OCI-LY7 (cell line): ENCODE data around the gene SLC24A4. TPM values are rescaled to one million over a fixed set of nuclear protein-coding genes. Genes with fewer than 3 reads are reported as not detected.

Experiments
- BruUV-seq: library from RNA; stranded (reverse); fragments of 400-500 nt; replicated peaks from 2 replicates; lab custom pipeline; 2021; lab: Mats Ljungman, UMichigan
- CTCF ChIA-PET: fragments of 300-600 bp; sonication (Branson Sonifier 250); formaldehyde crosslinking; loops from one replicate; lab custom pipeline; 2022; ENCODE audit warnings: antibody characterized with exemption; ENCODE audit not compliant: unreplicated experiment; lab: Charles Lee
- POLR2A ChIA-PET: fragments of 300-600 bp; sonication (Branson Sonifier 250); formaldehyde crosslinking; loops from one replicate; lab custom pipeline; 2022; ENCODE audit warnings: antibody characterized with exemption; lab: Charles Lee
- DNase-seq: peaks from one replicate; pipeline ENCODE4 v3.0.0-alpha.2; 2015; ENCODE audit warnings: low spot score
- H2AFZ ChIP-seq: fragments of 200-600 bp; sonication (generic), shearing (Covaris generic); 2 replicates; pipeline ENCODE4 v1.6.1; 2014; ENCODE audit warnings: mild to moderate bottlenecking, antibody characterized with exemption, low read length, moderate library complexity
- H3K27ac ChIP-seq: fragments of 200-600 bp; sonication (generic); 2 replicates; pipeline ENCODE4 v1.5.1; 2014; ENCODE audit warnings: mixed run types, low read depth, mild to moderate bottlenecking, moderate library complexity, low read length, inconsistent platforms; ENCODE audit not compliant: poor library complexity, severe bottlenecking
- H3K36me3 ChIP-seq: fragments of 200-600 bp; sonication (generic); 2 replicates; pipeline ENCODE4 v1.6.1; 2014; ENCODE audit warnings: mild to moderate bottlenecking, antibody characterized with exemption, low read length, moderate library complexity, mixed read lengths; ENCODE audit not compliant: insufficient read depth
- H3K4me1 ChIP-seq: fragments of 200-600 bp; sonication (generic); 2 replicates; pipeline ENCODE4 v1.5.1; 2014; ENCODE audit warnings: mild to moderate bottlenecking, low read length; ENCODE audit not compliant: insufficient read depth, poor library complexity, severe bottlenecking
- H3K4me2 ChIP-seq: fragments of 200-600 bp; sonication (generic); 2 replicates; pipeline ENCODE4 v1.6.1; 2014; ENCODE audit warnings: mild to moderate bottlenecking, low read length
- H3K4me3 ChIP-seq: fragments of 200-600 bp; sonication (generic); 2 replicates; pipeline ENCODE4 v1.5.1; 2014; ENCODE audit warnings: mild to moderate bottlenecking, low read depth, low read length; ENCODE audit not compliant: poor library complexity, severe bottlenecking
- H3K79me2 ChIP-seq: fragments of 200-600 bp; sonication (generic); 2 replicates; pipeline ENCODE4 v1.6.1; 2016; ENCODE audit warnings: low read depth, mild to moderate bottlenecking, low read length, moderate library complexity, mixed read lengths; ENCODE audit not compliant: insufficient read depth
- H3K9me2 ChIP-seq: fragments of 200-600 bp; sonication (generic); 2 replicates; pipeline ENCODE4 v1.6.1; 2016; ENCODE audit warnings: mild to moderate bottlenecking, low read length, mixed read lengths; ENCODE audit not compliant: insufficient read depth
- H3K9me3 ChIP-seq: fragments of 200-600 bp; sonication (generic); 2 replicates; pipeline ENCODE4 v1.6.1; 2014; ENCODE audit warnings: mild to moderate bottlenecking, mixed run types, low read length, mixed read lengths
- H4K20me1 ChIP-seq: fragments of 200-600 bp; sonication (generic); 2 replicates; pipeline ENCODE4 v1.6.1; 2014; ENCODE audit warnings: mild to moderate bottlenecking, antibody characterized with exemption, low read length, moderate library complexity, mixed read lengths; ENCODE audit not compliant: insufficient read depth
- CTCF ChIP-seq: fragments of 200-600 bp; sonication (generic); conservative IDR thresholded peaks from 2 replicates; pipeline ENCODE4 v1.5.1; 2014; ENCODE audit warnings: mild to moderate bottlenecking, antibody characterized with exemption, low read length, moderate library complexity, mixed read lengths
- EZH2phosphoT487 ChIP-seq: fragments of 200-600 bp; sonication (generic); IDR thresholded peaks from 2 replicates; pipeline ENCODE4 v1.6.1; 2018; ENCODE audit warnings: low read depth, borderline replicate concordance, mild to moderate bottlenecking, mixed run types, antibody characterized with exemption, low read length, moderate library complexity, mixed read lengths
- intact Hi-C: fragments of 100-400 bp; cut with micrococcal nuclease; formaldehyde crosslinking; loops from one replicate; pipeline ENCODE4 v1.10.0; 2022; ENCODE audit not compliant: unreplicated experiment
- total RNA-seq, 2 experiments: library from RNA; depleted of rRNA in 1 of 2; stranded (reverse); fragments of >200 nt in 1 of 2; shearing (Covaris generic) in 1 of 2; gene quantifications; 2 replicates each; pipeline ENCODE4 v1.2.3, GENCODE V29; 2014 to 2022

SLC24A4 gene
- total RNA-seq, 2 experiments from 2014 or later: not detected

GRCh38 chr14:92538412-92538985, 215.5 kb downstream of the SLC24A4 start:
- intact Hi-C loops: no loop called here

GRCh38 chr14:92539419-92539818, 216.5 kb downstream of the SLC24A4 start:
- no peaks in the 10 kb centered on the region for H4K20me1 ChIP-seq
- ChIA-PET CTCF (no interaction called here), POLR2A (interaction anchor here (0.6 kb wide), 1 partner anchor 231 kb away, joined by 5 read pairs; no protein-coding TSS in a partner anchor)
- no peaks in the 10 kb centered on the region for H3K9me2 ChIP-seq
- H3K4me3 ChIP-seq: no peak overlapping the region
- peaks cover 37% of the 10 kb centered on the region for H3K4me1 ChIP-seq
- no peaks in the 10 kb centered on the region for H3K9me3 ChIP-seq
- H3K36me3 ChIP-seq: no peaks in the 10 kb centered on the region
- no peak for TF ChIP-seq CTCF
- TF ChIP-seq EZH2phosphoT487: no peak
- H3K79me2 ChIP-seq: no peaks in the 10 kb centered on the region
- H3K27ac ChIP-seq: no peak overlapping the region
- 0 out of 2 replicates have a peak overlapping the region, but pooled peaks have one; percentile 87 for H2AFZ ChIP-seq
- BruUV-seq: no TSS peak
- no peak overlapping the region for H3K4me2 ChIP-seq
- intact Hi-C loops: no loop called here
- DNase-seq: no peak

More at GRCh38 chr14:92538412-92538985, 215.5 kb downstream of the SLC24A4 start:
- Histone ChIP-seq H3K9me3 (no peaks in the 10 kb centered on the region), H3K9me2 (no peaks in the 10 kb centered on the region), H3K36me3 (no peaks in the 10 kb centered on the region), H3K4me3 (no peak overlapping the region), H2AFZ (peak overlapping the region; percentile 57; the same call in 1 of the 2 replicates), H3K4me1 (peaks cover 36% of the 10 kb centered on the region), H3K79me2 (no peaks in the 10 kb centered on the region), H3K27ac (peak overlapping the region; percentile 34), H4K20me1 (no peaks in the 10 kb centered on the region), H3K4me2 (peak overlapping the region; percentile 25)
- DNase-seq: peak; percentile 44
- BruUV-seq: no TSS peak
- POLR2A ChIA-PET: interaction anchor here (0.6 kb wide), 1 partner anchor 1128 kb away, joined by 3 read pairs; no protein-coding TSS in a partner anchor
- CTCF ChIA-PET: no interaction called here
- TF ChIP-seq CTCF (no peak), EZH2phosphoT487 (no peak)

GRCh38 chr14:92539875-92540274, 216.9 kb downstream of the SLC24A4 start:
- no TSS peak for BruUV-seq
- TF ChIP-seq CTCF (no peak), EZH2phosphoT487 (no peak)

More at GRCh38 chr14:92539875-92540274, 216.9 kb downstream of the SLC24A4 start:
- peaks cover 41% of the 10 kb centered on the region for H3K4me1 ChIP-seq
- no peaks in the 10 kb centered on the region for H3K9me2 ChIP-seq
- POLR2A ChIA-PET: no interaction called here
- no peaks in the 10 kb centered on the region for H4K20me1 ChIP-seq
- intact Hi-C loops: no loop called here
- peak overlapping the region; percentile 87 for H2AFZ ChIP-seq
- CTCF ChIA-PET: no interaction called here
- no peak overlapping the region for H3K4me3 ChIP-seq
- peak; percentile 41 for DNase-seq
- H3K27ac ChIP-seq: no peak overlapping the region
- H3K4me2 ChIP-seq: peak overlapping the region; percentile 10; the same call in 1 of the 2 replicates
- H3K79me2 ChIP-seq: no peaks in the 10 kb centered on the region
- H3K36me3 ChIP-seq: no peaks in the 10 kb centered on the region
- no peaks in the 10 kb centered on the region for H3K9me3 ChIP-seq
